Panc1 (cell line): ENCODE results near the gene SMIM31. TPM values are rescaled to one million over a fixed set of nuclear protein-coding genes. Genes with fewer than 3 reads are reported as not detected.

Source experiments
- ATAC-seq: fragments of 200-7000 bp; cut with Tn5 transposase; 2 replicates; pipeline ENCODE4 v1.9.1; 2020; ENCODE audit warnings: mild to moderate bottlenecking, moderate library complexity
- BruUV-seq: library from RNA; stranded (reverse); fragments of 400-500 nt; replicated peaks from 2 replicates; lab custom pipeline; 2021; lab: Mats Ljungman, UMichigan
- CTCF ChIA-PET: fragments of 300-600 bp; sonication (Branson Sonifier 250); formaldehyde crosslinking; loops from one replicate; lab custom pipeline; 2022; ENCODE audit warnings: antibody characterized with exemption; lab: Charles Lee
- POLR2A ChIA-PET: fragments of 300-600 bp; sonication (Branson Sonifier 250); formaldehyde crosslinking; loops from one replicate; lab custom pipeline; 2022; ENCODE audit warnings: antibody characterized with exemption; lab: Charles Lee
- DNase-seq: peaks from one replicate; pipeline ENCODE4 v3.0.0-alpha.2; 2010; ENCODE audit warnings: low read depth, low spot score
- H3K27ac ChIP-seq: 2 replicates; pipeline ENCODE4 v1.5.1; 2011; ENCODE audit warnings: mild to moderate bottlenecking, low read length, inconsistent platforms
- H3K27me3 ChIP-seq: fragments of 200-500 bp; sonication (Bioruptor generic); 2 replicates; pipeline ENCODE4 v1.6.0; 2014; ENCODE audit warnings: low read length, inconsistent platforms; ENCODE audit not compliant: control insufficient read depth, insufficient read depth
- H3K36me3 ChIP-seq: fragments of 200-500 bp; sonication (Bioruptor generic); 2 replicates; pipeline ENCODE4 v1.5.1; 2014; ENCODE audit warnings: inconsistent platforms, mild to moderate bottlenecking, low read length, moderate library complexity; ENCODE audit not compliant: control insufficient read depth, insufficient read depth
- H3K4me1 ChIP-seq: 2 replicates; pipeline ENCODE4 v1.5.1; 2011; ENCODE audit warnings: inconsistent platforms, mild to moderate bottlenecking, low read length, moderate library complexity; ENCODE audit not compliant: control insufficient read depth, insufficient read depth
- H3K4me3 ChIP-seq, 2 experiments: 2 replicates each; pipeline ENCODE4 v1.5.1; 2011 to 2012; ENCODE audit warnings: low read depth in 2 of 2, low read length in 2 of 2, mild to moderate bottlenecking in 2 of 2, inconsistent platforms in 1 of 2, moderate library complexity in 1 of 2
- H3K9me3 ChIP-seq: fragments of 200-500 bp; sonication (Bioruptor generic); 2 replicates; pipeline ENCODE4 v1.5.1; 2014; ENCODE audit warnings: low read depth, mild to moderate bottlenecking, inconsistent platforms, low read length, moderate library complexity; ENCODE audit not compliant: control insufficient read depth, insufficient read depth
- POLR2AphosphoS5 ChIP-seq: IDR thresholded peaks from 2 replicates; pipeline ENCODE4 v1.6.1; 2012; ENCODE audit warnings: mild to moderate bottlenecking, low read depth, low read length, moderate library complexity
- REST ChIP-seq, 2 experiments: IDR thresholded peaks; 2 replicates each; pipeline ENCODE4 v1.6.1; 2011 to 2012; ENCODE audit warnings: low read depth in 2 of 2, control low read depth in 1 of 2, low read length in 1 of 2, mild to moderate bottlenecking in 1 of 2, moderate library complexity in 1 of 2; ENCODE audit not compliant: insufficient read depth in 1 of 2
- SIN3A ChIP-seq: IDR thresholded peaks from 2 replicates; pipeline ENCODE4 v1.6.1; 2012; ENCODE audit warnings: low read depth, mild to moderate bottlenecking, low read length, moderate library complexity, borderline replicate concordance; ENCODE audit not compliant: insufficient read depth
- TCF7L2 ChIP-seq: IDR thresholded peaks from 2 replicates; pipeline ENCODE4 v1.6.1; 2011; ENCODE audit warnings: mild to moderate bottlenecking, low read depth, low read length, inconsistent platforms
- in situ Hi-C: cut with HindIII; loops from 2 replicates; pipeline ENCODE4 v1.10.0; 2016; ENCODE audit warnings: low sequenced_read_pairs, low pct_unique_long_range_greater_than_20kb
- intact Hi-C: fragments of 100-400 bp; cut with micrococcal nuclease; formaldehyde crosslinking; loops from one replicate; pipeline ENCODE4 v1.10.0; 2022; ENCODE audit not compliant: unreplicated experiment
- total RNA-seq: library from RNA; stranded (reverse); gene quantifications from one replicate; pipeline ENCODE4 v1.2.1, GENCODE V29; 2021; ENCODE audit not compliant: unreplicated experiment
- TF ChIP-seq, protein P1 (sequence below): fragments of 450-650 bp; IDR thresholded peaks from 2 replicates; pipeline ENCODE4 v1.5.1; 2017; ENCODE audit warnings: mild to moderate bottlenecking

Gene SMIM31
- total RNA-seq, 1 experiment from 2014 or later: not detected

DNA sequence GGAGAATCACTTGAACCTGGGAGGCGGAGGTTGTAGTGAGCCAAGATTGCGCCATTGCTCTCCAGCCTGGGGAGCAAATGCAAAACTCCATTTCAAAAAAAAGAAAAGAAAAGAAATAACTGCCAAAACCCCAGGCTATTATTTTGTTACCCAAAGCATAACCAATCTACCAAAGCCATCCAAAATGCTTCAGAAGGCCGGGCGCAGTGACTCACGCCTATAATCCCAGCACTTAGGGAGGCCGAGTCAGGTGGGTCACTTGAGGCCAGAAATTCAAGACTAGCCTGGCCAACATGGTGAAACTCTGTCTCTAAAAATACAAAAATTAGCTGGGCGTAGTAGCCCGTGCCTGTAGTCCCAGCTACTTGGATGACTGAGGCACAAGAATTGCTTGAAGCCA lies 49.8 kb downstream of the SMIM31 start:
- Histone ChIP-seq H3K4me3 (no peak overlapping the region), H3K36me3 (no peaks in the 10 kb centered on the region), H3K9me3 (no peaks in the 10 kb centered on the region), H3K27ac (no peak overlapping the region), H3K4me1 (no peaks in the 10 kb centered on the region), H3K27me3 (no peaks in the 10 kb centered on the region)
- ChIA-PET POLR2A (no interaction called here), CTCF (no interaction called here)
- no TSS peak for BruUV-seq
- in situ Hi-C loops: no loop called here
- TF ChIP-seq TCF7L2: no peak
- TF ChIP-seq REST (IDR thresholded peaks at IDR 0.05; ENCODE audit: insufficient read depth in 1 of 2, low read depth in 2 of 2, low read length in 1 of 2): no peak
- TF ChIP-seq, protein P1, sequence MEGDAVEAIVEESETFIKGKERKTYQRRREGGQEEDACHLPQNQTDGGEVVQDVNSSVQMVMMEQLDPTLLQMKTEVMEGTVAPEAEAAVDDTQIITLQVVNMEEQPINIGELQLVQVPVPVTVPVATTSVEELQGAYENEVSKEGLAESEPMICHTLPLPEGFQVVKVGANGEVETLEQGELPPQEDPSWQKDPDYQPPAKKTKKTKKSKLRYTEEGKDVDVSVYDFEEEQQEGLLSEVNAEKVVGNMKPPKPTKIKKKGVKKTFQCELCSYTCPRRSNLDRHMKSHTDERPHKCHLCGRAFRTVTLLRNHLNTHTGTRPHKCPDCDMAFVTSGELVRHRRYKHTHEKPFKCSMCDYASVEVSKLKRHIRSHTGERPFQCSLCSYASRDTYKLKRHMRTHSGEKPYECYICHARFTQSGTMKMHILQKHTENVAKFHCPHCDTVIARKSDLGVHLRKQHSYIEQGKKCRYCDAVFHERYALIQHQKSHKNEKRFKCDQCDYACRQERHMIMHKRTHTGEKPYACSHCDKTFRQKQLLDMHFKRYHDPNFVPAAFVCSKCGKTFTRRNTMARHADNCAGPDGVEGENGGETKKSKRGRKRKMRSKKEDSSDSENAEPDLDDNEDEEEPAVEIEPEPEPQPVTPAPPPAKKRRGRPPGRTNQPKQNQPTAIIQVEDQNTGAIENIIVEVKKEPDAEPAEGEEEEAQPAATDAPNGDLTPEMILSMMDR: no peak
- TF ChIP-seq POLR2AphosphoS5: no peak
- no peak for TF ChIP-seq SIN3A
- no peak for ATAC-seq
- intact Hi-C loops: no loop called here
- DNase-seq: no peak

GRCh38 chr4:164807611-164808010 lies 53.7 kb downstream of the SMIM31 start:
- ATAC-seq: no peak
- intact Hi-C loops (no loop called here), in situ Hi-C loops (no loop called here)
- H3K9me3 ChIP-seq: no peaks in the 10 kb centered on the region
- H3K36me3 ChIP-seq: no peaks in the 10 kb centered on the region
- no peaks in the 10 kb centered on the region for H3K4me1 ChIP-seq
- no peak overlapping the region for H3K27ac ChIP-seq
- TF ChIP-seq SIN3A: no peak
- TF ChIP-seq POLR2AphosphoS5: no peak
- TF ChIP-seq REST (IDR thresholded peaks at IDR 0.05; ENCODE audit: insufficient read depth in 1 of 2, low read depth in 2 of 2, low read length in 1 of 2): no peak
- TF ChIP-seq, protein P1: no peak
- TF ChIP-seq TCF7L2: no peak
- POLR2A ChIA-PET: no interaction called here
- no peak for DNase-seq
- no peak overlapping the region for H3K4me3 ChIP-seq
- H3K27me3 ChIP-seq: no peaks in the 10 kb centered on the region
- CTCF ChIA-PET: no interaction called here
- no TSS peak for BruUV-seq
